HCT116 (cell line): ENCODE results near the gene FITM1. TPM values are rescaled to one million over a fixed set of nuclear protein-coding genes. Genes with fewer than 3 reads are reported as not detected.

ENCODE experiments used
- ATAC-seq: fragments of 200-7000 bp; cut with Tn5 transposase; 2 replicates; pipeline ENCODE4 v1.9.1; 2020; ENCODE audit warnings: mild to moderate bottlenecking, moderate library complexity
- BruUV-seq: library from RNA; stranded (reverse); fragments of 400-500 nt; replicated peaks from 2 replicates; lab custom pipeline; 2021; lab: Mats Ljungman, UMichigan
- CTCF ChIA-PET: fragments of 300-600 bp; sonication (Branson Sonifier 250); formaldehyde crosslinking; loops from one replicate; lab custom pipeline; 2021; ENCODE audit warnings: antibody characterized with exemption; lab: Charles Lee
- POLR2A ChIA-PET: fragments of 300-600, 350-600 bp; sonication (Branson Sonifier 250); formaldehyde crosslinking; loops from one replicate; lab custom pipeline; 2021; ENCODE audit warnings: antibody characterized with exemption; lab: Charles Lee
- RAD21 ChIA-PET, 2 experiments: fragments of 300-600 bp; sonication (Branson Sonifier 250); formaldehyde crosslinking; loops; one replicate each; lab custom pipeline; 2023; ENCODE audit warnings: low total read pairs in 2 of 2; ENCODE audit not compliant: uncharacterized antibody in 2 of 2, unreplicated experiment in 2 of 2, low non-redundant PET in 1 of 2; lab: Charles Lee
- DNase-seq: peaks from one replicate; pipeline ENCODE4 v3.0.0-alpha.2; 2010; ENCODE audit warnings: low read depth, low spot score
- H2AFZ ChIP-seq: fragments of 200-600 bp; shearing (Covaris generic), sonication (generic); 2 replicates; pipeline ENCODE4 v1.6.1; 2017; ENCODE audit warnings: low read depth, mixed run types, mixed read lengths, antibody characterized with exemption, low read length; ENCODE audit not compliant: poor library complexity, severe bottlenecking
- H3K27ac ChIP-seq: 2 replicates; pipeline ENCODE4 v1.5.1; 2012; ENCODE audit warnings: low read depth, low read length
- H3K27me3 ChIP-seq: fragments of 200-600 bp; sonication (generic); 2 replicates; pipeline ENCODE4 v1.6.1; 2016; ENCODE audit warnings: mixed run types, low read length, mixed read lengths; ENCODE audit not compliant: insufficient read depth
- H3K36me3 ChIP-seq, 2 experiments: fragments of 200-500 bp in 1 of 2; fragments of 200-600 bp in 1 of 2; sonication (Bioruptor generic) in 1 of 2; sonication (generic) in 1 of 2; 2 replicates each; pipeline versions ENCODE4 v1.5.1 to v1.6.1; 2014 to 2016; ENCODE audit warnings: low read length in 2 of 2, inconsistent platforms in 1 of 2, mixed read lengths in 1 of 2, mixed run types in 1 of 2; ENCODE audit not compliant: insufficient read depth in 2 of 2, control insufficient read depth in 1 of 2
- H3K4me1 ChIP-seq, 2 experiments: fragments of 200-600 bp in 1 of 2; sonication (generic) in 1 of 2; 2 replicates each; pipeline versions ENCODE4 v1.5.1 to v1.6.1; 2012 to 2017; ENCODE audit warnings: low read length in 2 of 2, inconsistent platforms in 1 of 2, mild to moderate bottlenecking in 1 of 2, mixed read lengths in 1 of 2, mixed run types in 1 of 2, moderate library complexity in 1 of 2; ENCODE audit not compliant: insufficient read depth in 2 of 2, control insufficient read depth in 1 of 2
- H3K4me2 ChIP-seq: fragments of 200-600 bp; sonication (generic); 2 replicates; pipeline ENCODE4 v1.6.1; 2017; ENCODE audit warnings: mixed run types, low read length, mixed read lengths
- H3K4me3 ChIP-seq, 2 experiments: fragments of 200-600 bp in 1 of 2; sonication (generic) in 1 of 2; replicated peaks in 1 of 2; 2 replicates each; pipeline ENCODE4 v1.5.1; 2011 to 2016; ENCODE audit warnings: low read length in 2 of 2, control low read depth in 1 of 2, low read depth in 1 of 2, mild to moderate bottlenecking in 1 of 2, mixed read lengths in 1 of 2, mixed run types in 1 of 2
- H3K79me2 ChIP-seq: fragments of 200-600 bp; sonication (generic); 2 replicates; pipeline ENCODE4 v1.6.1; 2017; ENCODE audit warnings: mild to moderate bottlenecking, mixed run types, low read length, moderate library complexity, mixed read lengths; ENCODE audit not compliant: insufficient read depth
- H3K9ac ChIP-seq: fragments of 200-600 bp; sonication (generic); 2 replicates; pipeline ENCODE4 v1.6.1; 2016; ENCODE audit warnings: low read length, mixed read lengths
- H3K9me2 ChIP-seq: fragments of 200-600 bp; sonication (generic), shearing (Covaris generic); 2 replicates; pipeline ENCODE4 v1.6.1; 2017; ENCODE audit warnings: mixed run types, mild to moderate bottlenecking, moderate library complexity; ENCODE audit not compliant: insufficient read depth
- H3K9me3 ChIP-seq, 2 experiments: fragments of 200-500 bp in 1 of 2; fragments of 200-600 bp in 1 of 2; sonication (Bioruptor generic) in 1 of 2; sonication (generic) in 1 of 2; 2 replicates each; pipeline ENCODE4 v1.6.1; 2014 to 2017; ENCODE audit warnings: low read length in 2 of 2, mixed read lengths in 2 of 2, inconsistent platforms in 1 of 2, low read depth in 1 of 2, mild to moderate bottlenecking in 1 of 2, mixed run types in 1 of 2, moderate library complexity in 1 of 2; ENCODE audit not compliant: control insufficient read depth in 1 of 2, insufficient read depth in 1 of 2
- H4K20me1 ChIP-seq: fragments of 200-600 bp; sonication (generic), shearing (Covaris generic); 2 replicates; pipeline ENCODE4 v1.6.1; 2017; ENCODE audit warnings: mixed run types, mild to moderate bottlenecking, moderate library complexity; ENCODE audit not compliant: insufficient read depth
- ATF3 ChIP-seq: IDR thresholded peaks from 2 replicates; pipeline ENCODE4 v1.6.1; 2012
- CBX3 ChIP-seq: IDR thresholded peaks from 2 replicates; pipeline ENCODE4 v1.6.1; 2012; ENCODE audit warnings: low read depth
- EGR1 ChIP-seq: IDR thresholded peaks from 2 replicates; pipeline ENCODE4 v1.6.1; 2012; ENCODE audit warnings: low read depth
- ELF1 ChIP-seq: IDR thresholded peaks from 2 replicates; pipeline ENCODE4 v1.6.1; 2012; ENCODE audit warnings: low read depth, borderline replicate concordance
- EZH2 ChIP-seq: fragments of 200-600 bp; sonication (generic); IDR thresholded peaks from 2 replicates; pipeline ENCODE4 v1.6.1; 2017; ENCODE audit warnings: antibody characterized with exemption, mixed run types
- JUND ChIP-seq: IDR thresholded peaks from 2 replicates; pipeline ENCODE4 v1.6.1; 2012
- MAX ChIP-seq: IDR thresholded peaks from 2 replicates; pipeline ENCODE4 v1.6.1; 2012
- RAD21 ChIP-seq: IDR thresholded peaks from 2 replicates; pipeline ENCODE4 v1.6.1; 2012; ENCODE audit warnings: low read depth, mild to moderate bottlenecking
- SIN3A ChIP-seq: IDR thresholded peaks from 2 replicates; pipeline ENCODE4 v1.6.1; 2012; ENCODE audit warnings: low read depth
- SRF ChIP-seq: IDR thresholded peaks from 2 replicates; pipeline ENCODE4 v1.6.1; 2012; ENCODE audit warnings: low read depth
- TCF7L2 ChIP-seq: IDR thresholded peaks from 2 replicates; pipeline ENCODE4 v1.7.0; 2011; ENCODE audit warnings: borderline replicate concordance, inconsistent platforms; ENCODE audit not compliant: insufficient read depth, insufficient read length; ENCODE audit errors: extremely low read depth
- YY1 ChIP-seq: IDR thresholded peaks from 2 replicates; pipeline ENCODE4 v1.6.1; 2011; ENCODE audit warnings: low read length, low read depth, moderate library complexity, mild to moderate bottlenecking; ENCODE audit not compliant: insufficient replicate concordance; ENCODE audit errors: extremely low read depth
- ZBTB33 ChIP-seq: IDR thresholded peaks from 2 replicates; pipeline ENCODE4 v1.6.1; 2011; ENCODE audit warnings: mild to moderate bottlenecking, low read length, moderate library complexity; ENCODE audit not compliant: insufficient replicate concordance; ENCODE audit errors: extremely low read depth
- ZNF274 ChIP-seq: fragments of 200-500 bp; sonication (Bioruptor generic); IDR thresholded peaks from 2 replicates; pipeline ENCODE4 v1.6.1; 2014; ENCODE audit warnings: mild to moderate bottlenecking, low read depth, low read length, inconsistent platforms
- intact Hi-C: fragments of 100-400 bp; cut with micrococcal nuclease; formaldehyde crosslinking; loops from 2 replicates; pipeline ENCODE4 v1.10.0; 2022
- total RNA-seq: library from RNA; stranded (reverse); gene quantifications from one replicate; pipeline ENCODE4 v1.2.1, GENCODE V29; 2021; ENCODE audit not compliant: unreplicated experiment

FITM1 gene
- total RNA-seq, 1 experiment from 2014 or later = 0.81 TPM

GRCh38 chr14:24151404-24152080 lies 21.1 kb downstream of the FITM1 start:
- Histone ChIP-seq H3K9me2 (no peaks in the 10 kb centered on the region), H2AFZ (no peak overlapping the region), H3K9ac (no peak overlapping the region), H3K27me3 (no peaks in the 10 kb centered on the region), H3K79me2 (peaks cover 36% of the 10 kb centered on the region), H3K4me2 (no peak overlapping the region), H3K9me3 (no peaks in the 10 kb centered on the region), H3K36me3 (peaks cover 39 to 48% of the 10 kb centered on the region in 2 experiments), H3K4me3 (no peak overlapping the region), H3K4me1 (peaks cover 5 to 7% of the 10 kb centered on the region in 2 experiments), H3K27ac (no peak overlapping the region), H4K20me1 (no peaks in the 10 kb centered on the region)
- ATAC-seq = no peak
- DNase-seq = no peak
- RAD21 ChIA-PET = no interaction called here
- CTCF ChIA-PET = no interaction called here
- intact Hi-C loops = no loop called here
- TF ChIP-seq SIN3A (no peak), CBX3 (no peak), SRF (no peak), EGR1 (no peak), EZH2 (no peak), ATF3 (no peak), TCF7L2 (no peak), ELF1 (no peak), JUND (no peak), YY1 (no peak), MAX (no peak), ZNF274 (no peak), RAD21 (no peak), ZBTB33 (no peak)
- POLR2A ChIA-PET = interaction anchor here (1.8 kb wide), 1 partner anchor 10 kb away, joined by 4 read pairs; the partner anchor contains the start of gene EMC9
- no TSS peak for BruUV-seq
